ENCODE measurements around the gene CHST11.
"Not testable (repeated sequence)": the region's sequence is repeated elsewhere in the genome, so short reads cannot be mapped to it uniquely, and the experiment has no call there.

Gene CHST11

GRCh38 chr12:104741497-104742367 lies 285.0 kb downstream of the CHST11 start:
- DNase-seq (ENCODE audit: low read depth): no peak

GRCh38 chr12:104742551-104743201 lies 285.9 kb downstream of the CHST11 start:
- DNase-seq (ENCODE audit: low read depth): no peak

GRCh38 chr12:104743202-104743580 lies 286.4 kb downstream of the CHST11 start:
- no peak for DNase-seq (ENCODE audit: low read depth)

DNA sequence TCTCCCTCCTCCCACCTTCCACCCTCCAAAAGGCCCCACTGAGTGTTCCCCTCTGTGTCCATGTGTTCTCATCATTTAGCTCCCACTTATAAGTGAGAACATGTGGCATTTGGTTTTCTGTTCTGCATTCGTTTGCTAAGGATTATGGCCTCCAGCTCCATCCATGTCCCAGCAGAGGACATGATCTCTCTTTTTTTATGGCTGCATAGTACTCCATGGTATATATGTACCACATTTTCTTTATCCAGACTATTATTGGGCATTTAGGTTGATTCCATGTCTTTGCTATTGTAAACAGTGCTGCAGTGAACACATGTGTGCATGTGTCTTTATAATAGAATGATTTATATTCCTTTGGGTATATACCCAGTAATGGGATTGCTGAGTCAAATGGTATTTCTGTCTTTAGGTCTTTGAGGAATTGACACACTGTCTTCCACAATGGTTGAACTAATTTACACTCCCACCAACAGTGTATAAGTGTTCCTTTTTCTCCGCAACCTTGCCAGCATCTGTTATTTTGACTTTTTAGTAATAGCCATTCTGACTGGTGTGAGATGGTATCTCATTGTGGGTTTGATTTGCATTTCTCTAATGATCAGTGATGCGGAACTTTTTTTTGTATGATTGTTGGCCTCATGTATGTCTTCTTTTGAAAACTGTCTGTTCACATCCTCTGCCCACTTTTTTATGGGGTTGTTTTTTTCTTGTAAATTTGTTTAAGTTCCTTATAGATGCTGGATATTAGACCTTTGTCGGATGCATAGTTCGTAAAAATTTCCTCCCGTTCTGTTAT lies 287.2 kb downstream of the CHST11 start:
- not testable (repeated sequence) for DNase-seq (ENCODE audit: low read depth)

- DNase-seq (ENCODE audit: low read depth): no peak
Measured at GRCh38 chr12:104746467-104747088, 289.8 kb downstream of the CHST11 start.

DNA sequence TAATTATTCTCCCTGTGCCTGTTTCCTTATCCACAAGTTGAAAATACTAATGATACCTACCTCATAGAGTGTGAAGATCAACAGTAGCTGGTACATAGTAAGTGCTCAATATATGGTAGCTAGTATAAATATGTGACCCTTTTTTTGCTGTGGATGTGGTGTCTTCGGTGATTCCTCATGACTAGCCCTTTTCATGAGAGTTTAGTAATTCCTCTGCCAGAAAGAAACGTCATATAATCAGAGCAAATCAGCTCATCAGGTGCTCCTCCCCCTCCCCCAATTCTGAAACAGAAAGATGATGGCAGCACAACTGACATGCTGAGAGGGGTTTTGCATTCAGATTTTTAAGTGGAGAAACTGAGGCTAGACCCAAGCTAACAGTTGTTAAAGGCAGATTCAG lies 290.6 kb downstream of the CHST11 start:
- no peak for DNase-seq (ENCODE audit: low read depth)

GRCh38 chr12:104747955-104748354 lies 291.2 kb downstream of the CHST11 start:
- DNase-seq (ENCODE audit: low read depth): no peak

DNA sequence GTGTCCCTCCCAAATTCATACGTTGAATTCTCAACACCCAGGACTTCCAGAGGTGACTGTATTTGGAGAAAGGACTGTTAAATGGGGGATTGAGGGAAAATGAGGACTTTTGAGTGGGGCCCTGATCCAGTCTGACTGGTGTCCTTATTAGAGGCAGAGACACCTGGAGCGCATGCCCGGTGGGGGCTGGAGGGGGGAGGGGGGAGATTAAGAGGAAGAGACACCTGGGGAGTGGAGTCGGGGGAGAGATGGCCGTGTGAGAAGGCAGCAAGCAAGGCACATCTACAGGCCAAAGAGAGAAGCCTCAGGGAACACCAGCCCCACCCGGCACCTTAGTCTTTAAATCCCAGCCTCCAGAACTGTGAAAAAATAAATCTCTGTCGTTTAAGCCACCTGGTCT lies 291.6 kb downstream of the CHST11 start:
- DNase-seq (ENCODE audit: low read depth): no peak

- DNase-seq (ENCODE audit: low read depth): no peak
Measured at GRCh38 chr12:104748790-104749189, 292.0 kb downstream of the CHST11 start.

GRCh38 chr12:104749545-104749944 lies 292.8 kb downstream of the CHST11 start:
- DNase-seq (ENCODE audit: low read depth): no peak

DNA sequence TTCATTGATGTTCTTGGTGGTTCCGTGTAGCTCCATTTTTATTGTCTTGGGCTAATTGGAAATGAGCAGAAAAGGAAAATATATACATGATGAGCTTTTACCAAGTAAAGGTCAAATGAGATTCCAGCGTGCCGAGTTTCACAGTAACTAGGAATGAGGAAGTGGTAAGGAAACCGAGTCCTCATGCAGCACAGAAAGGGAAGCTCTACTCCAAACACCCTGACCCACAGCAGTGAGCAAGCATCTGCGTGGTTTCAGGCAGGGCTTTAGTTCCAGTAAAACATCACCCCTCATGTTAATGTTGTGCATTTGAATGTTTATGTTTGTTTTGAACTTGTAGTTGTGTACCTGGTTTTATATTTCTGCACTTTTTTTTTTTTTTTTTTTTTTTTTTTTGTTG lies 293.3 kb downstream of the CHST11 start:
- no peak for DNase-seq (ENCODE audit: low read depth)

GRCh38 chr12:104751120-104751519 lies 294.4 kb downstream of the CHST11 start:
- DNase-seq (ENCODE audit: low read depth): no peak

- no peak for DNase-seq (ENCODE audit: low read depth)
Measured at GRCh38 chr12:104751594-104751993, 294.8 kb downstream of the CHST11 start.

- no peak for DNase-seq (ENCODE audit: low read depth)
Measured at GRCh38 chr12:104752016-104752415, 295.3 kb downstream of the CHST11 start.

DNA sequence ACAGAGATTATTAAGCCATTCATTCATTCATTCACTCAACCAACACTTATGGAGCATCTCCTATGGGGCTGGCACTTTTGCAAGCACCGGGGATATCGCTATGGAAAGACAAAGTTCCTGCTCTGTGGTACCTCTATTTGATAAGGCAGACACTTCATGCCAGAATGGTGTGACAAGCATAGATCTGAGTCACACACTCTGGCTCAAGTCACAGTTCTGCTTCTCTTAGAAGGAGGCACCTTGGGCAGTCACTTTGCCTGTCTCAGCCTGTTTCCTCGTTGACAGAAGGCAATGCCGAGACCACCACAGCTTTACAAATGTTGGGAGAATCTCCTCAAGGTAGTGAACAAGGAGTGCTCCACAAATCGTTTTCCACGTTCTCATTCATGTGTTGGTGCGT lies 296.1 kb downstream of the CHST11 start:
- no peak for DNase-seq (ENCODE audit: low read depth)

GRCh38 chr12:104756901-104757300 lies 300.2 kb downstream of the CHST11 start:
- no peak for DNase-seq (ENCODE audit: low read depth)

- DNase-seq (ENCODE audit: low read depth): no peak
Measured at GRCh38 chr12:104758771-104759170, 302.0 kb downstream of the CHST11 start.

DNA sequence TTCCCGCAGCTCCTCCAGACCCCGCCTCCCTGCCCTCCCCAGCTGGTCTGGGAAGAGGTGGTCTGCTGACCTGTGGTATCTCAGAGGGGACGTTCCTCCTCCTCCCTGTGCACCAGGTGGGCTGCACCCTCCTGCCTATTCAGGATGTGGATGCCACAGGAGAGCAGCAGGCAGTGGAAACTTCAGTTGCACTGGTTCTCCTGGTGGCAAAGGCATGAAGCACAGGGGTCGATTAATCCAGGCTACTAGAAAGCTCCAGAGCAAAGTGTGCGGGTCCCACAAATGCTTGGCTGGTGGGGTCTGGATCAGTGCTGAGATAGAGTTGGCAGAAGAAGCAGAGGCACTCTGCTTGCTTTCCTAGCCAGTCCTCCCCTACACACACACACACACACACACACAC lies 304.3 kb downstream of the CHST11 start:
- no peak for DNase-seq (ENCODE audit: low read depth)

GRCh38 chr12:104761611-104762010 lies 304.9 kb downstream of the CHST11 start:
- no peak for DNase-seq (ENCODE audit: low read depth)

GRCh38 chr12:104763168-104763805 lies 306.5 kb downstream of the CHST11 start:
- DNase-seq (ENCODE audit: low read depth): no peak

- no peak for DNase-seq (ENCODE audit: low read depth)
Measured at GRCh38 chr12:104764225-104765091, 307.7 kb downstream of the CHST11 start.
